ENCODE data around the gene ITGB5.
A peak's percentile ranks its signal among the peaks of the same experiment; 100 is the strongest.
"Not testable (repeated sequence)": the region's sequence is repeated elsewhere in the genome, so short reads cannot be mapped to it uniquely, and the experiment has no call there.

Gene ITGB5

GRCh38 chr3:124769462-124769861, 117.7 kb downstream of the ITGB5 start:
- no peak for DNase-seq

- DNase-seq = peak; percentile 14
Measured at GRCh38 chr3:124768812-124769211, 118.4 kb downstream of the ITGB5 start.

- DNase-seq = no peak
Measured at GRCh38 chr3:124767691-124768090, 119.5 kb downstream of the ITGB5 start.

- no peak for DNase-seq
Measured at GRCh38 chr3:124767264-124767663, 119.9 kb downstream of the ITGB5 start.

GRCh38 chr3:124766113-124767095, 120.8 kb downstream of the ITGB5 start:
- DNase-seq = no peak

- no peak for DNase-seq
Measured at GRCh38 chr3:124765197-124765840, 121.8 kb downstream of the ITGB5 start.

- no peak for DNase-seq
Measured at GRCh38 chr3:124764746-124765145, 122.4 kb downstream of the ITGB5 start.

- DNase-seq = no peak
Measured at GRCh38 chr3:124763644-124764358, 123.4 kb downstream of the ITGB5 start.

- no peak for DNase-seq
Measured at GRCh38 chr3:124763206-124763605, 124.0 kb downstream of the ITGB5 start.

- DNase-seq = no peak
Measured at GRCh38 chr3:124762661-124763011, 124.5 kb downstream of the ITGB5 start.

GRCh38 chr3:124761935-124762660, 125.1 kb downstream of the ITGB5 start:
- DNase-seq = no peak

GRCh38 chr3:124761250-124761796, 125.8 kb downstream of the ITGB5 start:
- DNase-seq = peak; percentile 73

GRCh38 chr3:124760601-124761000, 126.6 kb downstream of the ITGB5 start:
- DNase-seq = no peak

GRCh38 chr3:124759666-124760401, 127.3 kb downstream of the ITGB5 start:
- no peak for DNase-seq

GRCh38 chr3:124758851-124759635, 128.1 kb downstream of the ITGB5 start:
- DNase-seq = peak; percentile 6

GRCh38 chr3:124757926-124758325, 129.2 kb downstream of the ITGB5 start:
- not testable (repeated sequence) for DNase-seq

GRCh38 chr3:124752051-124752450, 135.1 kb downstream of the ITGB5 start:
- DNase-seq = no peak

- DNase-seq = no peak
Measured at GRCh38 chr3:124751501-124751900, 135.7 kb downstream of the ITGB5 start.

- not testable (repeated sequence) for DNase-seq
Measured at GRCh38 chr3:124749877-124750276, 137.3 kb downstream of the ITGB5 start.

GRCh38 chr3:124748560-124749198, 138.5 kb downstream of the ITGB5 start:
- no peak for DNase-seq

Measured in activated CD4-positive, alpha-beta T cell treated with anti-CD3 and anti-CD28 coated beads, Interleukin-2, amount 50 U/mL, for 16 hours (primary cell).